Activated CD8-positive, alpha-beta T cell treated with anti-CD3 and anti-CD28 coated beads for 36 hours (primary cell): Measurements from ENCODE around the gene GNPDA1. TPM values are rescaled to one million over a fixed set of nuclear protein-coding genes. Genes with fewer than 3 reads are reported as not detected.

Experiments used
- ATAC-seq: fragments of 200-7000 bp; cut with Tn5 transposase; one replicate; pipeline ENCODE4 v1.10.0; 2021; ENCODE audit warnings: mild to moderate bottlenecking, moderate library complexity
- CTCF ChIA-PET: fragments of 350-600 bp; sonication (Branson Sonifier 250); formaldehyde crosslinking; loops from one replicate; lab custom pipeline; 2021; ENCODE audit warnings: antibody characterized with exemption; lab: Charles Lee
- POLR2A ChIA-PET: fragments of 350-600 bp; sonication (Branson Sonifier 250); formaldehyde crosslinking; loops from one replicate; lab custom pipeline; 2021; ENCODE audit warnings: antibody characterized with exemption; lab: Charles Lee
- DNase-seq: peaks from one replicate; pipeline ENCODE4 v3.0.0-alpha.2; 2020
- H3K27ac Mint-ChIP-seq: one replicate; pipeline ENCODE4 v1.8.0; 2021; ENCODE audit warnings: mild to moderate bottlenecking, mixed read lengths
- H3K27me3 Mint-ChIP-seq: one replicate; pipeline ENCODE4 v1.8.0; 2021; ENCODE audit warnings: mixed read lengths
- H3K36me3 Mint-ChIP-seq: one replicate; pipeline ENCODE4 v1.8.0; 2021; ENCODE audit warnings: low read depth, mixed read lengths
- H3K4me1 Mint-ChIP-seq: one replicate; pipeline ENCODE4 v1.8.0; 2021; ENCODE audit warnings: low read depth, mixed read lengths
- H3K4me3 Mint-ChIP-seq: one replicate; pipeline ENCODE4 v1.8.0; 2021; ENCODE audit warnings: mild to moderate bottlenecking, moderate library complexity, mixed read lengths
- H3K9me3 Mint-ChIP-seq: one replicate; pipeline ENCODE4 v1.8.0; 2021; ENCODE audit warnings: mixed read lengths
- intact Hi-C: fragments of 100-400 bp; cut with micrococcal nuclease; formaldehyde crosslinking; loops from one replicate; pipeline ENCODE4 v1.10.0; 2022
- total RNA-seq, 2 experiments: library from RNA; stranded (reverse); gene quantifications; one replicate each; pipeline ENCODE4 v1.2.3, GENCODE V29; 2021
- TF ChIP-seq, protein P1 (sequence below): fragments of 200-600 bp; IDR thresholded peaks from one replicate; pipeline ENCODE4 v1.8.0; 2022; ENCODE audit warnings: antibody characterized with exemption, mild to moderate bottlenecking

The GNPDA1 gene
- total RNA-seq, 2 experiments from 2014 or later: 82.4 to 88.3 TPM

DNA sequence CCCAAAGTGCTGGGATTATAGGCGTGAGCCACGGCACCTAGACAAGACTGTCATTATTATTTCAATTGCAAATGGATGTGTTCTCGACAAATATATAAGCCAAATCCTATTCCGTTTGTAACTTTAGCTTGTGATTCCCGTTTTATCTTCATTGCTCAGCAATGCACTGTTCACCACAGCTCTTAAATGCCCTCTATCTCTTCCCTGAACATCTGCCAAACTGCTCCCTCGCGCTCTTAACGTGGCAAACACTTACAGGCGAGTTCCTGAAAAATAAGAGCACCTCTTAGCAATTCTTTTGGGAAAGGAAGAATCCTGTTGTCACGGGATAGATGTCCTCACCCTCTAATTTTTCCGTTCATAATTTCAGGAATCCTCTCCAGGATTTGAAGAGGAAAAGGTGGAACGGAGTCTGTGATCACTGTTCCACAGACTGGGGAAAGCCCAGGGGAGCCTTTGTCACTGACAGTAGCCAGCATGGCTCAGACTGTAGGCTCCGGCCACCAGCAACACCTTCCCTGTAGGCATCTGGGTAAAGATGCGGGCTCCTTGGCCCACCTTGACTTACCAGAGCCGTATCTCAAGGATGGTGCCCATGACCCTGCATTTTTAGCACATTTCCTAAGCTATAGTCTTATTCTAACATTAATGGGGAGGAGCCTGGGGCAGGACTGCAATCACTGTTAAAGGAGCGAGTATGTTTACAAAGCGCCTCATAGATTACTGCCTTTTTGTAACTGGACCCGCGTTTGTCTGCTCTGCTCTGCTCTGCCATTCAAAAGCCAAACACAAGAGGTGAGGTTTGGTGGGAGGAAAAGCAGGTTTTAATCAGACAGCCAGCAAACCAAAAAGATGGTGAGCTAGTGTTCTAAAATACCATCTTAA lies 20.2 kb upstream of the GNPDA1 start:
- DNase-seq: no peak
- H3K36me3 Mint-ChIP-seq: peaks cover 2% of the 10 kb centered on the region
- H3K27me3 Mint-ChIP-seq: no peaks in the 10 kb centered on the region
- ChIA-PET POLR2A (interaction anchor here (0.6 kb wide), 1 partner anchor 51 kb away, joined by 3 read pairs; no protein-coding TSS in a partner anchor), CTCF (no interaction called here)
- peaks cover 3% of the 10 kb centered on the region for H3K9me3 Mint-ChIP-seq
- peaks cover 21% of the 10 kb centered on the region for H3K4me1 Mint-ChIP-seq
- no peak overlapping the region for H3K27ac Mint-ChIP-seq
- TF ChIP-seq, protein P1, sequence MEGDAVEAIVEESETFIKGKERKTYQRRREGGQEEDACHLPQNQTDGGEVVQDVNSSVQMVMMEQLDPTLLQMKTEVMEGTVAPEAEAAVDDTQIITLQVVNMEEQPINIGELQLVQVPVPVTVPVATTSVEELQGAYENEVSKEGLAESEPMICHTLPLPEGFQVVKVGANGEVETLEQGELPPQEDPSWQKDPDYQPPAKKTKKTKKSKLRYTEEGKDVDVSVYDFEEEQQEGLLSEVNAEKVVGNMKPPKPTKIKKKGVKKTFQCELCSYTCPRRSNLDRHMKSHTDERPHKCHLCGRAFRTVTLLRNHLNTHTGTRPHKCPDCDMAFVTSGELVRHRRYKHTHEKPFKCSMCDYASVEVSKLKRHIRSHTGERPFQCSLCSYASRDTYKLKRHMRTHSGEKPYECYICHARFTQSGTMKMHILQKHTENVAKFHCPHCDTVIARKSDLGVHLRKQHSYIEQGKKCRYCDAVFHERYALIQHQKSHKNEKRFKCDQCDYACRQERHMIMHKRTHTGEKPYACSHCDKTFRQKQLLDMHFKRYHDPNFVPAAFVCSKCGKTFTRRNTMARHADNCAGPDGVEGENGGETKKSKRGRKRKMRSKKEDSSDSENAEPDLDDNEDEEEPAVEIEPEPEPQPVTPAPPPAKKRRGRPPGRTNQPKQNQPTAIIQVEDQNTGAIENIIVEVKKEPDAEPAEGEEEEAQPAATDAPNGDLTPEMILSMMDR: no peak
- intact Hi-C loops: no loop called here
- no peak for ATAC-seq
- no peak overlapping the region for H3K4me3 Mint-ChIP-seq

DNA sequence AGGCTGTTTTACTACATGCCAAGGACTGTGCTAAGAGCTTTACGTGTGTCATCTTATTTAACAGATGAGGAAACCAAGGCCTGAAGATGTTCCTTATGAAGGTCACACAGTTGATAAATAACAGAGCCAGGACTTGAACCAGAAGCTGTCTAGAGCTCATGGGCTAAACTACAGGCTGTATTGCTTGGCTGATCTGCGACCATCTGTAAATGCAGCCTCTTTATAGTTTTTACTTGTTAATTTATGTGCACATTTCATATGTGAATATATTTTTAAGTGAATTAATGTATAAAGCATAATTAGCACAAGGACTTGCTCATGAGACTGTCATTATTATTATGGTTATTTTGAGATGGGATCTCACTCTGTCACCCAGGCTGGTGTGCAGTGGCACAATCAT lies 19.3 kb upstream of the GNPDA1 start:
- H3K27me3 Mint-ChIP-seq: no peaks in the 10 kb centered on the region
- intact Hi-C loops: no loop called here
- H3K27ac Mint-ChIP-seq: no peak overlapping the region
- H3K9me3 Mint-ChIP-seq: peaks cover 3% of the 10 kb centered on the region
- peaks cover 2% of the 10 kb centered on the region for H3K36me3 Mint-ChIP-seq
- DNase-seq (no peak), ATAC-seq (no peak)
- POLR2A ChIA-PET: no interaction called here
- H3K4me1 Mint-ChIP-seq: peaks cover 21% of the 10 kb centered on the region
- TF ChIP-seq, protein P1: no peak
- CTCF ChIA-PET: no interaction called here
- no peak overlapping the region for H3K4me3 Mint-ChIP-seq

DNA sequence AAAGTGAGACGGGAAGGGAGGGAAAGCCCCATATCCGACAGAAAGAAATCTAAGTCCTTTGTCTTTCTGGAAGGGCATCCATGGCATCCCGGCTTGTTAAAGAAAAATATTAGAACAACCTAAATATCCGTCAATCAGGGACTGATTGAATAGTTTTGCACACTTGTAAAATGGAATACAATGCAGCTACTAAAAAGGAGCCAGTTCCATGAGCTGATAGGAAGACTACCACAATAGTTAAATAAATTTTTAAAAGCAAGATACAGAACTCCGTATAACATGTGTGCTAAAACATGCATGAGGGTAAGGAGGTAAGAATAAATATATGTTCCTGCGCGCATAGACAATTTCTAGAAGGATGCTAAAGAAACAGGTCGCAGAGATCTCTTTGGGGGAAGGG lies 12.8 kb upstream of the GNPDA1 start:
- Mint-ChIP-seq H3K36me3 (no peaks in the 10 kb centered on the region), H3K4me3 (peak overlapping the region; percentile 96), H3K9me3 (no peaks in the 10 kb centered on the region), H3K4me1 (peaks cover 14% of the 10 kb centered on the region), H3K27me3 (no peaks in the 10 kb centered on the region), H3K27ac (peak overlapping the region; percentile 96)
- DNase-seq (no peak), ATAC-seq (no peak)
- intact Hi-C loops: no loop called here
- POLR2A ChIA-PET: interaction anchor here (0.6 to 1.8 kb wide), 6 partner anchors 9 to 140 kb away, joined by 3 to 9 read pairs (median 5); no protein-coding TSS in a partner anchor
- CTCF ChIA-PET: interaction anchor here (1.3 to 3.1 kb wide), 4 partner anchors 11 to 110 kb away, joined by 3 to 24 read pairs (median 4); no protein-coding TSS in a partner anchor
- TF ChIP-seq, protein P1: no peak

DNA sequence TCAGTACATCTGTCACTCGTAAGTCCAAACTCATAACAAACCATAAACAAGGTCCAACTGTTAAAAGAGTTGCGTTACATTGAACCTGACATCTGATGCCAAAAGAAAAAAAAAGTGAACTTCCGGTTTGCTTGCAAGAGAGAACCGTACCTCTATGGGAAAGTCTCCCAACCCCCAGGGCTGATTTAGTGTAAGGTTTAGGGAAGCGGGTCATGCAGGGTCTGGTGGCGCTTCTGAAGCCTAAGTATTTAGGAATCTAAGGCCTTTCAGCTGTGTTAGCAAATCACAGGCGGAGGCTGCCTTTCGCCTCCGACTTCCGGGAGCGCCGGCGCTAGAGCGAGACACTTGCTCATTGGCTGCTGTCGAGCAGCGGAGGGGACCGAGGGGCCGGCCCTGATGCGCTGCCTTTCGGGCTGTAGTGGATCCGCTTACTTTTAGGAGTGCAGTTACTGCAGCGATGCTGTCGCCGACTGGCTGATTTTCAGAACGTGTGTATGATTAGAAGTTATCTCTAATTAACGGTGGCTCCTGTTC lies 12.0 kb upstream of the GNPDA1 start:
- Mint-ChIP-seq H3K27ac (peak overlapping the region; percentile 96), H3K27me3 (no peaks in the 10 kb centered on the region), H3K4me3 (peak overlapping the region; percentile 96), H3K9me3 (peaks cover 4% of the 10 kb centered on the region), H3K4me1 (peaks cover 19% of the 10 kb centered on the region), H3K36me3 (peaks cover 4% of the 10 kb centered on the region)
- TF ChIP-seq, protein P1: no peak
- ChIA-PET CTCF (interaction anchor here (0.8 to 3.1 kb wide), 8 partner anchors 10 to 111 kb away, joined by 3 to 24 read pairs (median 4); partner anchors contain the start of gene RNF14), POLR2A (interaction anchor here (1.0 to 1.8 kb wide), 6 partner anchors 9 to 85 kb away, joined by 3 to 9 read pairs (median 5); no protein-coding TSS in a partner anchor)
- peak; percentile 92 for DNase-seq
- peak; percentile 100 for ATAC-seq
- intact Hi-C loops: no loop called here
